ENCODE measurements around the gene IER3IP1. TPM values are rescaled to one million over a fixed set of nuclear protein-coding genes. Genes with fewer than 3 reads are reported as not detected.

The IER3IP1 gene
- total RNA-seq, 4 donors from 2014 or later, result 13.0 to 17.0 (median 14.3) TPM

GRCh38 chr18:47174545-47175116 lies 1.5 kb downstream of the IER3IP1 start:
- Histone ChIP-seq H3K36me3 (no peaks in the 10 kb centered on the region), H3K27ac (peak overlapping the region in 1 of 4 donors; percentile 93), H3K4me1 (peaks cover 13 to 29% of the 10 kb centered on the region in 2 donors), H3K9me3 (no peaks in the 10 kb centered on the region), H3K4me3 (peak overlapping the region; percentile 87 to 99 (median 96)), H3K27me3 (no peaks in the 10 kb centered on the region)
- ATAC-seq, result no peak
- intact Hi-C loops (cut with DNase I; ENCODE audit: low total_unique reads), result no loop called here
- no peak for DNase-seq
- TF ChIP-seq POLR2A (IDR thresholded peaks at IDR 0.05), result no peak
- TF ChIP-seq CTCF (IDR thresholded peaks at IDR 0.05 in 4 of 5, conservative IDR thresholded peaks at IDR 0.05 in 1 of 5), result no peak
- in situ Hi-C loops (cut with MboI; ENCODE audit: low sequenced_read_pairs in 4 of 4), result no loop called here

- H3K27me3 ChIP-seq, result no peaks in the 10 kb centered on the region
- no peak for ATAC-seq
- no peak overlapping the region for H3K4me3 ChIP-seq
- no peaks in the 10 kb centered on the region for H3K9me3 ChIP-seq
- peaks cover 13 to 29% of the 10 kb centered on the region in 2 donors for H3K4me1 ChIP-seq
- no peak overlapping the region for H3K27ac ChIP-seq
- H3K36me3 ChIP-seq, result no peaks in the 10 kb centered on the region
- intact Hi-C loops (cut with DNase I; ENCODE audit: low total_unique reads), result no loop called here
- TF ChIP-seq POLR2A (IDR thresholded peaks at IDR 0.05), result no peak
- no peak for TF ChIP-seq CTCF (IDR thresholded peaks at IDR 0.05 in 4 of 5, conservative IDR thresholded peaks at IDR 0.05 in 1 of 5)
- in situ Hi-C loops (cut with MboI; ENCODE audit: low sequenced_read_pairs in 4 of 4), result no loop called here
- DNase-seq, result no peak
These were observed 3.7 kb downstream of the IER3IP1 start for GRCh38 chr18:47172476-47172875.

GRCh38 chr18:47168913-47169312 lies 7.3 kb downstream of the IER3IP1 start:
- intact Hi-C loops (cut with DNase I; ENCODE audit: low total_unique reads), result no loop called here

GRCh38 chr18:47168509-47168908 lies 7.7 kb downstream of the IER3IP1 start:
- Histone ChIP-seq H3K4me3 (no peak overlapping the region), H3K9me3 (no peaks in the 10 kb centered on the region), H3K27me3 (no peaks in the 10 kb centered on the region), H3K4me1 (peaks cover under 1 to 17% of the 10 kb centered on the region in 2 donors), H3K36me3 (no peaks in the 10 kb centered on the region), H3K27ac (no peak overlapping the region)
- in situ Hi-C loops (cut with MboI; ENCODE audit: low sequenced_read_pairs in 4 of 4) (no loop called here), intact Hi-C loops (cut with DNase I; ENCODE audit: low total_unique reads) (no loop called here)
- no peak for ATAC-seq
- no peak for DNase-seq
- TF ChIP-seq POLR2A (IDR thresholded peaks at IDR 0.05) (no peak), CTCF (IDR thresholded peaks at IDR 0.05 in 4 of 5, conservative IDR thresholded peaks at IDR 0.05 in 1 of 5) (no peak)

More at GRCh38 chr18:47168913-47169312, 7.3 kb downstream of the IER3IP1 start:
- H3K27me3 ChIP-seq, result no peaks in the 10 kb centered on the region
- TF ChIP-seq POLR2A (IDR thresholded peaks at IDR 0.05), result no peak
- TF ChIP-seq CTCF (IDR thresholded peaks at IDR 0.05 in 4 of 5, conservative IDR thresholded peaks at IDR 0.05 in 1 of 5), result no peak
- no peak overlapping the region for H3K4me3 ChIP-seq
- no peaks in the 10 kb centered on the region for H3K36me3 ChIP-seq
- H3K27ac ChIP-seq, result no peak overlapping the region
- H3K9me3 ChIP-seq, result no peaks in the 10 kb centered on the region
- H3K4me1 ChIP-seq, result peaks cover 0 to 21% of the 10 kb centered on the region in 2 donors
- ATAC-seq (no peak), DNase-seq (no peak)
- in situ Hi-C loops (cut with MboI; ENCODE audit: low sequenced_read_pairs in 4 of 4), result no loop called here

- in situ Hi-C loops (cut with MboI; ENCODE audit: low sequenced_read_pairs in 4 of 4), result no loop called here
- ATAC-seq (no peak), DNase-seq (no peak)
- Histone ChIP-seq H3K27ac (peak overlapping the region in 1 of 4 donors; percentile 62), H3K27me3 (no peaks in the 10 kb centered on the region), H3K9me3 (no peaks in the 10 kb centered on the region), H3K36me3 (no peaks in the 10 kb centered on the region), H3K4me3 (no peak overlapping the region), H3K4me1 (peaks cover 3 to 8% of the 10 kb centered on the region in 2 donors)
- intact Hi-C loops (cut with DNase I; ENCODE audit: low total_unique reads), result loop anchor here (2.0 kb wide), 1 partner anchor 15 kb away; the partner anchor contains the start of gene HDHD2
- TF ChIP-seq POLR2A (IDR thresholded peaks at IDR 0.05) (no peak), CTCF (IDR thresholded peaks at IDR 0.05 in 4 of 5, conservative IDR thresholded peaks at IDR 0.05 in 1 of 5) (no peak)
These were observed 9.9 kb downstream of the IER3IP1 start for GRCh38 chr18:47166294-47166693.
